ENCODE measurements around the gene HIBCH.
"Not testable (repeated sequence)": the region's sequence is repeated elsewhere in the genome, so short reads cannot be mapped to it uniquely, and the experiment has no call there.

HIBCH gene

DNA sequence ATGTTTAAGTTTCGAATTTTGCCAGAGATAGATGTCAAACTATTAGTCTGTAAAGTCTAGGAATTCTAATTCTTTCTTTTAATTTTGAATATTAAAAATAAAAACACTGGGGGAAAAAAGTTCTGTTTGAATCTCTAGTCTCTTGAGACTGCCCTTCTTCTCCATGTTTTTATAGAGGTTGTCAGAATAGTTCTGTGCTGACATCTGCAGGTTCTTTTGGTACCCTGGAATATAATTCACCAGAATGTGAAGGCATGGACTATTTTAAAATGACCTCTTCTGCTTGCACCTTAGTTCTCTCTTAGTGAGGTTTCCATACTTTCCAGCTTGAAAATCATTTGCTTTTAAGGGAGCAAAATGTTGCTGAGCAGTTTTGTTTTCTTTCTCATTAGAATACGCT, 136.1 kb downstream of the HIBCH start:
- no peak for DNase-seq

GRCh38 chr2:190182071-190182524, 137.5 kb downstream of the HIBCH start:
- no peak for DNase-seq

DNA sequence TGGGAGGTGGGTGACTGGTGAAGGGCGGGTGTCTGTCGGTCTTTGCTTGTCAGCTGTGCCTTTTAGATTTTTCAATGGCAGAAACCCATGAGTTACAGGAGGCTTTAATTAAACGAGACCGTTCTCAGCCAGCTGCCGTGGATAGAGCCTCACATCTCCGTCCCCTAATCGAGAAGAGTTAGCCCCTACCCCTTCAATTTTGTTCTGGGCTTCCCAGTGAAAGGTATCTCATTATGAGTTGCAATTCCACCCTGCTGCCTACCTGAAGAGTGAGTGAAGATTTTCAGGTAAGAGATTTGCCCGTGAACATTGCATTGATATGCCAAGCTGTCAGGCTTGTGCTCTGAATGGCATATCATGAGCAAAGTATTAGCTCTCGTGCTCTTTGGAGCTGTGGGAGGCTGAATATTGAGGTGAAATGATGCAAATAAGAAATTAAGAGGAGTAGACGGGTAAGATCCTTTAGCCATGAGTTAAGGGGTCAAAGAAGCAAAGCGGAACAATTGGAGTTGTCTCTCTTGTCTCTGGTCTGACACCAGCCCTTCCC, 138.4 kb downstream of the HIBCH start:
- DNase-seq, result no peak

GRCh38 chr2:190180313-190181122, 139.1 kb downstream of the HIBCH start:
- peak; percentile 34 for DNase-seq

DNA sequence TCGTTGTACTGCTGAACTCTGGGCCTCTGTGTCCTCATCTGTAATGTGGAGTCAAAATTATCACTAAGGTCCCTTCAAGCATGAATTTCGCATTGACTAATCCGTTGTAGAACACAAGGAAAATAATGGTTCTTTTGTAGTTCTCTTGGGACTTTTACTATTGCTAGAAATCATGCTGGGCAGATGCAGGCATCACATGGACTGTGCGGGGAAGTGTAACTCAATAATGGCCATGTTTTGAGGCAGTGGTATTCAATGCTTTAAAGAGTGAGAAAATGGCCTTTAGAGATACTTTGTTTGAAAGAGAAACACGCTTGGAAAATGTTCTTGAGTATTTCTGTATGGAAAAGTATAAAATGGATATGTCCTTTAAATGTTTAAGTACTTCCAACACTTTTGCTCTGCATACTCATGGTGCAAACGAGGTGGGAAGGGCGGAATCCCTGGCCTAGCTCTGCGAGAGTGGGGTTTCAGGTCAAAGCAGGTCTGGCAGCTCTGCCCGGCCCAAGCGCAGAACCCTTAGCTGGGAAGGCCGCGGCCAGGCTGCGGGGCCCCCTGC, 139.8 kb downstream of the HIBCH start:
- DNase-seq, result no peak

- no peak for DNase-seq
Measured at GRCh38 chr2:190178066-190178722, 141.4 kb downstream of the HIBCH start.

DNA sequence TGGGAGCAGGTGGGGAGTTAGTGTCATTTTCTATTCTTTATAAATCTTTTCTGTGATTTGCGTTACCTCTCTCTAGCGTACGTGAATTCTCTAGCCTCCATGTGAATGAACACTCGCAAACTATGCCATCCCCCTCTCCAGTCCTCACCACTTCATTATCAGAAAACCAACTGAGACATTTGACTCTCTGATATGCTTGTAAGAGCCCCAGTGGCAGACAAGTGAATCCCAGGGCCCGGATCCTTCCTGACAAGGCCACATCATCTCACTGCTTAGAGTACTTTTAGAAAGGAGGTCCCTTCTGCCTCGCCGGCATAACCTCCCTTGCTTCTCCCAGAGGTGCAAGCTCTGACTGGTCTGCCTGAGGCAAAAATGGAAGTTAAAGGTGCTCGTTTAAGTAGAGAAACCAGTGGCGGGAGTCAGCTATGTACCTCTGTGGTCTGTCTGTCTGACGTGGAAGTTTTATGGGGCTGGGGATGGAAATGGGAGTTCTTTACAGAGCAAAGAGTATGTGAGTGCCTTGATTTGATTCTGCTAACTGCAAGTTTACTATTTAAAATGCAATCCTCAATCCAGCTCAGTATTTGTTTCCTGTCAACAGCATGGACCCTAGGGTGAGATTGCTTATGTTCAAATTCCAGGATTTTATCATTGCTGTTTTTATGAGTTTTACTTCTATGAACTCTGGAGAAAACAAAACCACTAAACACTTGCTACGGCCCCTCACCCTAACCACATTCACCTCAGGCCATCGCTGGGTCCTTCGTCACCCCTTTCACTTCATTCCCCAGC, 142.2 kb downstream of the HIBCH start:
- no peak for DNase-seq

DNA sequence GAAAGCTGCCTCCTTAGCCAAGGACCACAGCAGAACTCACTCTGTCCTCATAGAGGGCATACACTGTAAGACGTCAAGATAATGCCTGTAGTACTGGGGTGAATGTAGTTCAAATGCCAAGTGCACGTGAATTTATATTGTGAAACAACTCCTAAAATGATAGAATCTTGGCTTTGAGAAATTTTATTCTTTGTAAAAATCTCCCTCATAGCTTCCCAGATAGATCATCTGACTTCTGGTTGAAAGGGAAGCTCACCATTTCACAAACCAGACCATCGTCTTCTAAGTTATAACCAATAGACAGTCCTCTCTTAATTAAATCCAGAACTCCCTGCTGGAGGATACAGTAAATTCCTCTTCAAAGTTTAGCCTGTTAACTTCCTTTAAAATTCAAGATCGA, 146.2 kb downstream of the HIBCH start:
- no peak for DNase-seq

- no peak for DNase-seq
Measured at GRCh38 chr2:190170673-190171072, 149.0 kb downstream of the HIBCH start.

- DNase-seq, result no peak
Measured at GRCh38 chr2:190169221-190170072, 150.2 kb downstream of the HIBCH start.

DNA sequence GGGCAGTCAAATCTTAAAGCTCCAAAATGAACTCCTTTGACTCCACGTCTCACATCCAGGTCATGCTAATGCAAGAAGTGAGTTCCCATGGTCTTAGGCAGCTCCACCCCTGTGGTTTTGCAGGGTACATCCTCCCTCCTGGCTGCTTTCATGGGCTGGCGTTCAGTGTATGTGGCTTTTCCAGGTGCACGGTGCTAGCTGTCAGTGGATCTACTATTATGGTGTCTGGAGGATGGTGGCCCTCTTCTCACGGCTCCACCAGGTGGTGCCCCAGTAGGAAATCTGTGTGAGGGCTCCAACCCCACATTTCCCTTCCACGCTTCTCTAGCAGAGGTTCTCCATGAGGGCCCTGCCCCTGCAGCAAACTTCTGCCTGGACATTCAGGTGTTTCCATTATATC, 151.9 kb downstream of the HIBCH start:
- DNase-seq, result no peak

DNA sequence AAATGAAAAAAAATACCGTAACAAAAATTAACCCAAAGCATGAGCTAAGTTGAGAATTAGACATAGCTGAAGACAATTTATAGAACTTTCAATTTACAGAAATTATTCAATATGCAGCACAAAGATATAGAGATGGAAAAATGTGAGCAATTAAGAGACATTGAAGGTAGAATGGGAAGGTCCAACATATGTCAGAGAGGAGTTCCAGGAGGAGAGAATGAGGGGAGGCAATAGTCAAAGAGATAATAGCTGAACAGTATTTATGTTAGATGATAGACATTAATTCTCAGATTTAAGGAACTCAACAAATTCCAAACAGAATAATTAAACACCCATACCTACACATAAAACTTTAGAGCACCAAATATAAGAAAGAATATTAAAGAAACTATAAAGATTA, 154.1 kb downstream of the HIBCH start:
- no peak for DNase-seq

- DNase-seq, result no peak
Measured at GRCh38 chr2:190162851-190163250, 156.8 kb downstream of the HIBCH start.

GRCh38 chr2:190159453-190159852, 160.2 kb downstream of the HIBCH start:
- DNase-seq, result no peak

GRCh38 chr2:190158798-190159434, 160.7 kb downstream of the HIBCH start:
- DNase-seq, result no peak

DNA sequence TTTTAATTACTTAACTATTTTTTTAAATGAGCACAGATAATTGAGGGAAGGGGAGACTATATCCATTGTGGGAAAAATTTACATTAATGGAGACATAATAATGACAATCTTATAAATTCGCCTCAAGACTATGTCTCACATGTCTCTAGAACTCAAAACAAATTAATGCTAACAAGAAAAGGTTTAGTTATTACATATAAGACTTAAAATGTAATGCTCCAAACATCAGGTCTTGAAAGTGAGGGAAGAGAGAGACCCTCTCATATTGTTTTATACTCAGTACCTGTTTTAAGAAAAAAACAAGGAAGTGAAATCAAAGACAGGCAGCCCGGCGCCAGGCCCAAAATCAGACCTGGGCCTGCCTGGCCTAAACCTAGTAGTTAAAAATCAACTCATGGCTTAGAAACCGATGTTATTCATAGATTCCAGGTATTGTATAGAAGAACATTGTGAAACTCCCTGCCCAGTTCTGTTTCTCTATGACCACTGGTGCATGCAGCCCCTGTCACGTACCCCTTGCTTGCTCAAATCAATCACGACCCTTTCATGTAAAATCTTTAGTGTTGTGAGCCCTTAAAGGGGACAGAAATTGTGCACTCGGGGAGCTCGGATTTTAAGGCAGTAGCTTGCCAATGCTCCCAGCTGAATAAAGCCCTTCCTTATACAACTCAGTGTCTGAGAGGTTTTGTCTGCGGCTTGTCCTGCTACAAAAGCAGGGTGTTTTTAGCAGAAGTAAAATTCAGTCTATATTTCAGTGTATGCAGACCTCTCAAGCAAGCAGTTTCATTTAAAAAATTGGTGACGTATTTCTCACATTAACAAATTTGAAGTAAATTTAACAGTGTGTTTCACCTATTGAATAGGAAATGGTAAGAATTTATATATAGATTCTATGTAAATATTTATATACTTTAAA, 161.8 kb downstream of the HIBCH start:
- DNase-seq, result not testable (repeated sequence)

DNA sequence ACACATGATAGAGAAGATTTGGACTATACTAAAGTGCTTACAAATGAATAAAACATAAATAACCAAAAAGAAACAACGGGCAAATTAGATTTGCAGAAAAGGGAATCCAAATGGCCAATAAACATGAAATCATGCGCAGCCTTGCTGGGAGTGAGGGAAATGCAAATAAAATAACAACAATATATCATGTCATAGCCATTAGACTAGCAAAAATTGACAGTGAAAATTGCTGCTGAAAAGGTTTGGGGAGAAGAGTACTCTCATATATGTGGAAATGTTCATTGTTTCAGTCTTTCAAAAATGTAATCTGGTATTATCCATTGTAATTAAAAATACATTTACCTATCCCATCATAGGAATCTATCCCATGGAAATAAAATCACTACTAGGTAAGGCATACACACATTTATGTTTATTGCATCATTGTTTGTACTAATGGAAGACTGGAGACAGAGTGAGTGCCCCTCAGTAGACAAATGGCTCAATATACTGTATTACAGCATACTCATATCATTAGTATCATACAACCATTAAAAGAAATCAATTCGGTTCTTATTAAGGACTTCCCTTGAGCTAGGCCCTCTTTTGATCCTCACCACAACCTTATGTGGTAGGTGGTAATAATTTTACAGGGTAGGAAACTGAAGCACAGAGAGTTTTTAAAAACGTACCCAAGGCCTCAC, 163.0 kb downstream of the HIBCH start:
- DNase-seq, result no peak

All from activated CD4-positive, alpha-beta T cell treated with anti-CD3 and anti-CD28 coated beads for 48 hours (primary cell).